DMS153 treated with DMSO at 0.1 percent for 48 hours (cell line): ENCODE results near the gene LTB.

Experiments
- DNase-seq: peaks from one replicate; lab custom pipeline; 2025; ENCODE audit not compliant: unreplicated experiment; lab: John Stamatoyannopoulos, UW

The LTB gene

DNA sequence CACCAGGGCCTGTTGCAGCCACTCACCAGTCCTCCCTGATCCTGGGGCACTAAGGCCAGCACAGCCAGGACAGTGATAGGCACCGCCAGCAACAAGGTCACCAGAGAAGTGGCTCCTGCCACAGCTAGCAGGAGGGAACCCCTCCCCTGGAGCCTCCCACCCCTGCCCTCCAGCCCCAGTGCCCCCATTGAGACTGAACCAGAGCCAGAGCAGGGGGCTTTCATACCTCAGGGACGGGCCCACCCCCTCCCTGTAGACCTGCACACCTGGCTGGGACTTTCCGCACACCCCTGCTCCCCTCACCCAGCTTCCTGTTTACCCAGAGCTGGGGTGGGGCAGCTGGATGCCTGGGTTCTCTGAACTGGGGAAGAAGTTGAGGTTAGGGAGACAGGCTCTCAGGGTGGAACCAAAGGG, at the start of gene LTB:
LTB (minus strand) TSS at position 195 of the 414 bp plus-strand sequence; CDS start at position 188, 7 bp downstream.
- no peak for DNase-seq

- no peak for DNase-seq
Observed at GRCh38 chr6:31631681-31632278, 49.6 kb upstream of the LTB start.

DNA sequence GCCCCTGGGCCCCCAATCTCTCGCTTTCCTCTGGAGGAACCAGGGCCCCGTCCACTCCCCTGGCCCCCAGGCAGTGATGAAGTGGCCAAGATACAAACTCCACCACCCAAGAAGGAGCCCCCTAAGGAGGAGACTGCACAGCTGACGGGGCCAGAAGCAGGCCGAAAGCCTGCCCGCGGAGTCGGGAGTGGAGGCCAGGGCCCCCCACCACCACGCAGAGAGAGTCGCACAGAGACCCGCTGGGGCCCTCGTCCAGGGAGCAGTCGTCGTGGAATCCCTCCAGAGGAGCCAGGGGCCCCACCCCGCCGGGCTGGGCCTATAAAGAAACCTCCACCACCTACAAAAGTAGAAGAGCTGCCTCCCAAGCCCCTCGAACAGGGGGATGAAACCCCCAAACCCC, 49.0 kb upstream of the LTB start:
- DNase-seq, result no peak

DNA sequence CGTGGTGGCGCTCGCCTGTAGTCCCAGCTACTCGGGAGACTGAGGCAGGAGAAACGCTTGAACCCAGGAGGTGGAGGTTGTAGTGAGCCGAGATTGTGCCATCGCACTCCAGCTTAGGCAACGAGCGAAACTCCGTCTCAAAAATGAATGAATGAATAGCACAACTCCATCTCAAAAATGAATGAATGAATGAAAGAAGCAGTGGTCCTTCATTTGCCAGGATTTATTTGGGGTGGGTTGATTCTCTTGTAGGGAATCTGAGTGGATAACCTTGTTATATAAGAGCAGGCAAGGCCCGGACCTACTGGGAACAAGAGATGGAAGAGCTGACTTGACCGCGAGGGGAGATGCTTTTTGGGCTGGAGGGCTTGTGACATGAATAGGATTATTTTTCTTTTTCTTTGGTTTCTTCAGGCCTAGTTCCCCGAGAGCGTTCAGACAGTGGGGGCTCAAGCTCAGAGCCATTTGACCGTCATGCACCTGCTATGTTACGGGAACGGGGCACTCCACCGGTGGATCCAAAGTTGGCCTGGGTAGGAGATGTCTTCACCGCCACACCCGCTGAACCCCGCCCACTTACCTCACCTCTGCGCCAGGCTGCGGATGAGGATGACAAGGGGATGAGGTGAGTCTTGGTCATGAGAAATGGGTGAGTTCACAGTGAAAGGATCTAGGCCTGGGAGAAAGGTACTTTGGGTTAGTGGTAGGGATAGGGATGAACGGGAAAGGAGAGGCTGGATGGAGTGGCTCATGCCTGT, 48.1 kb upstream of the LTB start:
- DNase-seq, result no peak

- no peak for DNase-seq
Observed at GRCh38 chr6:31629014-31629413, 46.8 kb upstream of the LTB start.

- no peak for DNase-seq
Observed at GRCh38 chr6:31627690-31628287, 45.6 kb upstream of the LTB start.

GRCh38 chr6:31626952-31627351, 44.7 kb upstream of the LTB start:
- no peak for DNase-seq

DNA sequence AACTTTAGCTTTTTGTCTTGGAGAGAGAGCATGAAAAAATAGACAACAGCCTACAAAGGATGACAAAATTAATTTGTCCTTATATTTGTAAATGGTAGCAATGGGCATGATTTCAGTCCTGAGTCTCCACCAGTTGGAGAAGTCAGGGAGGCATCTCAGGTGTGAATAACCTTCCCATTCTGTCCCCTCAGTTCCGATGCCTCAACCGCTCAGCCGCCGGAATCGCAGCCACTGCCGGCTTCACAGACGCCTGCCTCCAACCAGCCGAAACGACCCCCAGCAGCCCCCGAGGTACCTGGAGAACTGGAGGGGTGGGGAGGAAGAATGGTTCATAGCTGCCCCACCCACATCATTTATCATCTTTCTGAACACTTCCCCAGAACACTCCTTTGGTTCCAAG, 41.8 kb upstream of the LTB start:
- DNase-seq, result no peak

DNA sequence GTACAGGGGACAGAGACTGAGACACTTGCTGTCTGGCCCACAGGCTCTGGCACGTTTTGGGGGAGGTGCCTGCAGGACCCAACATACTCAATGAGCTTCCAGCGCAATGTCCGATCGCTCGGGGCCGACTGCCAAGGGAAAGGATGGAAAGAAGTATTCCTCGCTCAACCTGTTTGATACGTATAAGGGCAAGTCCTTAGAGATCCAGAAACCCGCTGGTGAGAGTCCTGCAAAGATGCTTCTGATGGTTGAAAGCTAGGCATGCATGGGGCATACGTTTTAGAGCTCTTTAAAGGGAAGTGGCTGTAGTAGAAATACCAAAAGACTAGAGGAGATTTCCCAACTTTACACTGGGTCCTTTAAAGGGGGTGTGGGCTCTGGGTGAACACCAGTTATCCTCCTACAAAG, 40.5 kb upstream of the LTB start:
- no peak for DNase-seq

GRCh38 chr6:31621991-31622390, 39.8 kb upstream of the LTB start:
- DNase-seq, result no peak

GRCh38 chr6:31621320-31621939, 39.2 kb upstream of the LTB start:
- DNase-seq, result no peak

- DNase-seq, result peak; percentile 30
Observed at GRCh38 chr6:31620586-31621319, 38.5 kb upstream of the LTB start, which contains the start of gene PRRC2A. Gene PRRC2A (plus strand): TSS chr6:31620715. CDS start chr6:31622790, 2,075 bp downstream.

DNA sequence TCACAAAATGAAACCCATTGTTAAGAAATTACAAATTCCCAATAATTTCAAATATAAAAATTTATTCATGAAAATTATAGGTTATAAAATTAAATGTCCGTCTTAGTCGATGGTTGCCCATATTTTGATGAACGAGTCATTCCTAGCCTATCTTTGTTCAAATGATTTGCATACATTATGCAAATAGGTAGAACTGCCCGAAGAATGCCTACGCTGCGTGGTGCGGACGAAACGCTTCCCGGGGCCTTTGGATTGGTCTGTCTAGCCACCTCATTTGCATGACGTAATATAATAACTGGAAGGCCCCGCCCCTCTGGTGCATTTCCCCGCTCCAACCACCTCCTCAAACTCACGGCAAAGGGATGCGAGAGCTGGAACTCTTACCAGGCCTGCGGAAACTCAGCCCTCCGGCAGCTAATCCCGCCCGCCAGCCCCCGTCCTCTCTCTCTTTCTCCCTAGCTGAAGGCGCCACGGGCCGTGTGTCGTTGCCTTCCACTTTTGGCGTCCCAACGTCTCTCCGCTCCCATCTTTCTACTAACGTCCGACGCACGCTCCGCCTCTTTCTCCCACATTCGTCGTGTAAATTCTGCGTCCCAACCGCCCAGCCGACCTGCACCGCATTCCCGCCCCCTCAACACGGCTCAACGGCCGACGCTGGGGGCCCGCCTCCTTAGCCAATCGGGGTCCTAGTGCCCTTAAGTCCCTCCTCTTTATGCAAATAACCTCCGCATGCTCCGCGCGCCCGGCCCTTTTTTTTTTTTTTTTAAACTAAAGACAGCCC, 37.8 kb upstream of the LTB start:
- peak; percentile 96 for DNase-seq

- DNase-seq, result no peak
Observed at GRCh38 chr6:31617010-31617409, 34.8 kb upstream of the LTB start.

DNA sequence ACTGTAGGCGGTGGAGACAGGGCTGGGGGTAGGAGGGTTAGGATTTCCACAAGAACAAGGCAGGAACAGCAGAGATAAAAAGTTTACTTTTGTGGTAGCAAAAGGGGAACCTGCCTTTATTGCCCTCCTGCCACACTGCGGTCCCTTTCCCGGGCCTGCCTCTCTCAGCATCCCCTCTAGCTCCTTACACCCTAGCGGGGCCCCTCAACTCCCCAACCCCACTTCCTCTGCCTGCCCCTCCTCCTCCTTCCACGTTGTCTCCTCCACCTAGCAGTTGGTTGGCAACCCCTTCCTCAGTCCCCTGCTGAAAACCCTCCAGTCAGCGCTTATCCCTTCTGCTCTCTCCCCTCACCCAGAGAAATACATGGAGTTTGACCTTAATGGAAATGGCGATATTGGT, 33.5 kb upstream of the LTB start:
- no peak for DNase-seq

- DNase-seq, result no peak
Observed at GRCh38 chr6:31614684-31615578, 32.7 kb upstream of the LTB start, which contains the start of gene AIF1. Gene AIF1 (plus strand): TSS chr6:31615234. CDS start chr6:31615330, 96 bp downstream.

DNA sequence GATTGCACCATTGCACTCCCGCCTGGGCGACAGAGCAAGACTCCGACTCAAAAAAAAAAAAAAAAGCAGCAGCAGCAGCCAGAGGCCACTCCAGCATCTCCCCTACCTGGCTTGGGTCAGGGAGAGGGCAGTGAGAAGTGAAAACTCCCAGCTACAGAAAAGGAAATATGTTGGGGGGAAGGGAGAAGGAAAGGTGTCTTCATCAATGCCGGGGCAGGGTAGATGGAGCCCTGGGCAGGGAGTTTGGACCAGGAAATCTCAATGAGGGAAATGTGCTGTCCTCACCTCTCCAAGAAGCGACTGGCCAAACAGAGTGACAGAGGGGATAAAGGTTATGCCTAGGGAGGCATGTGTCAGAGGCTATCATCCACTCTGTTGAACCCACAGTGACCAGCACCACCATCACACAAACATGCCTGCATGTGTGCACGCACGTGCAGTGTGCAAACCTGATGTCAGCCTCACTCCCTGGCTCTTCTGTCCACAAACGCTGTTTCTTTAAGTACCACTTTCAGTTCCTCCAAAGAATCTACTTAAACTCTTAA, 31.9 kb upstream of the LTB start:
- DNase-seq, result no peak

- DNase-seq, result no peak
Observed at GRCh38 chr6:31610968-31611367, 28.7 kb upstream of the LTB start.
